Stimulated activated CD4-positive, alpha-beta T cell treated with anti-CD3 and anti-CD28 coated beads, Interleukin-15, amount 100 ng/mL, for 48 hours (primary cell): Measurements from ENCODE around the gene BHMT.
"Not testable (repeated sequence)": the region's sequence is repeated elsewhere in the genome, so short reads cannot be mapped to it uniquely, and the experiment has no call there.

ENCODE experiments used
- DNase-seq, 2 donors: peaks; one replicate each; pipeline ENCODE4 v3.0.0-alpha.2; 2020; ENCODE audit warnings: low read depth in 2 of 2

The BHMT gene

GRCh38 chr5:79111960-79112702, 522 bp downstream of the BHMT start:
- DNase-seq: no peak

- DNase-seq: no peak
Measured at GRCh38 chr5:79112703-79113058, 1.1 kb downstream of the BHMT start.

GRCh38 chr5:79119486-79119885, 7.9 kb downstream of the BHMT start:
- DNase-seq: no peak

GRCh38 chr5:79120221-79120620, 8.6 kb downstream of the BHMT start:
- no peak for DNase-seq

GRCh38 chr5:79122973-79123372, 11.4 kb downstream of the BHMT start:
- no peak for DNase-seq

- DNase-seq: no peak
Measured at GRCh38 chr5:79124607-79125006, 13.0 kb downstream of the BHMT start.

- DNase-seq: no peak
Measured at GRCh38 chr5:79130781-79131180, 19.2 kb downstream of the BHMT start.

- DNase-seq: no peak
Measured at GRCh38 chr5:79133121-79133656, 21.6 kb downstream of the BHMT start.

- DNase-seq: peak; percentile 30 to 54
Measured at GRCh38 chr5:79133657-79134451, 22.2 kb downstream of the BHMT start.

- DNase-seq: no peak
Measured at GRCh38 chr5:79135790-79136553, 24.4 kb downstream of the BHMT start.

GRCh38 chr5:79136618-79137017, 25.0 kb downstream of the BHMT start:
- no peak for DNase-seq

GRCh38 chr5:79140553-79140952, 28.9 kb downstream of the BHMT start:
- DNase-seq: no peak

- no peak for DNase-seq
Measured at GRCh38 chr5:79143684-79144379, 32.2 kb downstream of the BHMT start.

GRCh38 chr5:79147076-79147475, 35.5 kb downstream of the BHMT start:
- no peak for DNase-seq

GRCh38 chr5:79149433-79149832, 37.8 kb downstream of the BHMT start:
- DNase-seq: no peak

- DNase-seq: no peak
Measured at GRCh38 chr5:79151942-79152671, 40.5 kb downstream of the BHMT start.

GRCh38 chr5:79157305-79157704, 45.7 kb downstream of the BHMT start:
- DNase-seq: no peak

GRCh38 chr5:79161647-79162046, 50.0 kb downstream of the BHMT start:
- DNase-seq: not testable (repeated sequence)

GRCh38 chr5:79168031-79168430, 56.4 kb downstream of the BHMT start:
- no peak for DNase-seq

- no peak for DNase-seq
Measured at GRCh38 chr5:79170661-79171060, 59.1 kb downstream of the BHMT start.
